Mucosa of descending colon (tissue), 3 donors: Measurements from ENCODE around the gene N4BP2L1. TPM values are rescaled to one million over a fixed set of nuclear protein-coding genes. Genes with fewer than 3 reads are reported as not detected.

Experiments used
- ATAC-seq: fragments of 200-7000 bp; cut with Tn5 transposase; one replicate; pipeline ENCODE4 v1.9.1; 2020; ENCODE audit warnings: mild to moderate bottlenecking, moderate library complexity
- DNase-seq, 3 donors: peaks; one replicate each; pipeline ENCODE4 v3.0.0-alpha.2; 2020
- H3K36me3 ChIP-seq: fragments of 200-600 bp; one replicate; pipeline ENCODE4 v1.8.0; 2021; ENCODE audit warnings: low read depth, mild to moderate bottlenecking
- H3K4me1 ChIP-seq: fragments of 200-600 bp; one replicate; pipeline ENCODE4 v1.8.0; 2021; ENCODE audit warnings: low read depth, mild to moderate bottlenecking
- H3K4me3 ChIP-seq: fragments of 200-600 bp; one replicate; pipeline ENCODE4 v1.8.0; 2021; ENCODE audit warnings: mild to moderate bottlenecking
- H3K9me3 ChIP-seq: fragments of 200-600 bp; one replicate; pipeline ENCODE4 v1.8.0; 2021; ENCODE audit warnings: mild to moderate bottlenecking
- intact Hi-C, 2 donors: fragments of 100-400 bp; cut with DNase I in 1 of 2; cut with micrococcal nuclease in 1 of 2; formaldehyde crosslinking; loops; one replicate each; pipeline versions ENCODE4 v1.11.0 to v1.11.1; 2022; cut with DNase I, micrococcal nuclease
- total RNA-seq, 3 donors: library from RNA; stranded (reverse); fragmentation: NEBNext Ultra II Directional in 2 of 3; extraction: Animal tissue kit (Norgen Biotek cat#: 25700) in 2 of 3; gene quantifications; one replicate each; pipeline versions ENCODE4 v1.2.1 to v1.2.4, GENCODE V29; 2021 to 2023
- TF ChIP-seq, protein P1 (sequence below): fragments of 200-600 bp; IDR thresholded peaks from one replicate; pipeline ENCODE4 v1.8.0; 2022; ENCODE audit warnings: antibody characterized with exemption, mild to moderate bottlenecking
- donor health status: DM: no; HTN: no; CAD: no; lungs with moderate emphysema.
- donor health status: DM: no; HTN: no; CAD: no.
- donor health status: DM: no; HTN: yes; CAD: no.

N4BP2L1 gene
- total RNA-seq, 3 donors from 2014 or later = 8.5 to 14.1 (median 11.6) TPM

DNA sequence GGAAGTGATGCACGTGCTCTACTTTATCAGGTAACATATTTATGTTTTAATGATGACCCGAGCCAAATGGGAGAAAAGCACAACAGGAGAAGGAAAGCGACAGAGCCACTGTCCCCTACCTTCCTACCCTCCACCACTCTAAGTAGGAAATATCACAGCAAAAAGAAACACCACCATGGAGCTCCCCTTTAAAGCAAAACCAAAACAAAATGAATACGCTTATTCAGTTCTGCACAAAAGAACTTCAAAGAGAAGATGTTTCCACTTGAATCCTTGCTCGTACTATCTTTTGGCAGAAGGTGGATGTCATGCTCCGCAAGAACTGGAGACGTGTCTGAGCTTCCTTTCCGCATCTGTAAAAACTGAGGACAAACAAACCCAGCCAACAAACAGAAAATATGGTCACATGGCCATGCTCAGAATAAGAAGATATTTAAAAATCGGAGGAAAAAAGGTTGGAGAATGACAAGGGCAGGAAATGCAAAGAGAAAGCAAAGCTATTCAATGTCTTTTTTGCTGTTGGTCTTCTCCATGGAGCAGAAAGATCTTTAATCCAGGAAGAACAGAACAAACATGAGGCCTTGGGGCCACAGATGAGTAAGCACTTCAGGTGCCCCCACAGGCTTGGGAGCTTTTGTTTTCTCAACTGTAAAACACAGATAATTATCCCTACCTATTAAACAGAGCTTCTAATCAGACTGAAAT is 19.5 kb downstream of the N4BP2L1 start:
- ATAC-seq = no peak
- TF ChIP-seq, protein P1, sequence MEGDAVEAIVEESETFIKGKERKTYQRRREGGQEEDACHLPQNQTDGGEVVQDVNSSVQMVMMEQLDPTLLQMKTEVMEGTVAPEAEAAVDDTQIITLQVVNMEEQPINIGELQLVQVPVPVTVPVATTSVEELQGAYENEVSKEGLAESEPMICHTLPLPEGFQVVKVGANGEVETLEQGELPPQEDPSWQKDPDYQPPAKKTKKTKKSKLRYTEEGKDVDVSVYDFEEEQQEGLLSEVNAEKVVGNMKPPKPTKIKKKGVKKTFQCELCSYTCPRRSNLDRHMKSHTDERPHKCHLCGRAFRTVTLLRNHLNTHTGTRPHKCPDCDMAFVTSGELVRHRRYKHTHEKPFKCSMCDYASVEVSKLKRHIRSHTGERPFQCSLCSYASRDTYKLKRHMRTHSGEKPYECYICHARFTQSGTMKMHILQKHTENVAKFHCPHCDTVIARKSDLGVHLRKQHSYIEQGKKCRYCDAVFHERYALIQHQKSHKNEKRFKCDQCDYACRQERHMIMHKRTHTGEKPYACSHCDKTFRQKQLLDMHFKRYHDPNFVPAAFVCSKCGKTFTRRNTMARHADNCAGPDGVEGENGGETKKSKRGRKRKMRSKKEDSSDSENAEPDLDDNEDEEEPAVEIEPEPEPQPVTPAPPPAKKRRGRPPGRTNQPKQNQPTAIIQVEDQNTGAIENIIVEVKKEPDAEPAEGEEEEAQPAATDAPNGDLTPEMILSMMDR = no peak
- no peaks in the 10 kb centered on the region for H3K9me3 ChIP-seq

DNA sequence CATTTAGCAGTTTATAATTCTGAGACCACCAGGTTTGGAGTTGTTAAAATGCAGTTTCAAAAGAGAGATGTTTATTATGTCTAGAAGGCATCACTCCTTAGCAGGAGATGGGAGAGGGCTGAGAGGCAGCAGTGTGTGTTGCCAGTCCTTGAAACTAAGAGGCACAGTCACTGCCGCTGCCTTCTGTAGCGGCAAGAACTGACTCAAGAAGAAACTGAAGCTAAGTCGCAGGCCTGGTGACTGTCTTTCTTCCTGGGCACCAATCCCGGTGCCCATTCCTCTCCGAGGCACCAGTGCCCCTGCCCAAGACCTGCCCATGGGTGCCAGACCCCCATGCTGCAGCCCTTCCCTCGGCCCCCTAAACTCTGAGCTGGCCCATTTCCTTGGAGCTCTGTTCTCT is 20.1 kb downstream of the N4BP2L1 start:
- DNase-seq (no peak), ATAC-seq (no peak)
- Histone ChIP-seq H3K36me3 (no peaks in the 10 kb centered on the region), H3K4me1 (no peaks in the 10 kb centered on the region), H3K9me3 (no peaks in the 10 kb centered on the region), H3K4me3 (no peak overlapping the region)
- intact Hi-C loops = no loop called here
- TF ChIP-seq, protein P1 = no peak

More for the DNA sequence above, 19.5 kb downstream of the N4BP2L1 start:
- no peak for DNase-seq
- no peak overlapping the region for H3K4me3 ChIP-seq
- H3K36me3 ChIP-seq = no peaks in the 10 kb centered on the region
- H3K4me1 ChIP-seq = no peaks in the 10 kb centered on the region
- intact Hi-C loops = no loop called here

DNA sequence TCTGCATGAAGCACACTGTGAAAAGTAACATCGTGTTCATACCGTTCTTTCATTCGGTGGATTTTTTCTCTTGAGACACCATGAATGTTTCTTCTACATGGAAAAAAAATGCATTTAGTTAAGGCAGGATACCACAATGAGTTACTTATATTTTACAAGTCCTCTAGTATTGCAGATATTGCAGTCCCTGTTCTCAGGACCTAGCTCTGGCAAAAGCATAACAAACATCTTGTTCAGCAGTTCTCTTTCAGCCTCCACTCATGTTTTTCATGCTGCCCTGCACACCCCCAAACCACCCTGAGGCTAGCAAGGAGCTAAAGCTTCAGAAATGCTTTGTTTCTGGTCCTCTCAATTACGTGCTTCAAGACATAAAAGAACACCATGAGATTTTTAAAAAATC is 24.8 kb downstream of the N4BP2L1 start:
- ATAC-seq = no peak
- TF ChIP-seq, protein P1 = no peak
- intact Hi-C loops = no loop called here
- no peaks in the 10 kb centered on the region for H3K4me1 ChIP-seq
- no peaks in the 10 kb centered on the region for H3K9me3 ChIP-seq
- H3K4me3 ChIP-seq = no peak overlapping the region
- DNase-seq = no peak
- no peaks in the 10 kb centered on the region for H3K36me3 ChIP-seq

DNA sequence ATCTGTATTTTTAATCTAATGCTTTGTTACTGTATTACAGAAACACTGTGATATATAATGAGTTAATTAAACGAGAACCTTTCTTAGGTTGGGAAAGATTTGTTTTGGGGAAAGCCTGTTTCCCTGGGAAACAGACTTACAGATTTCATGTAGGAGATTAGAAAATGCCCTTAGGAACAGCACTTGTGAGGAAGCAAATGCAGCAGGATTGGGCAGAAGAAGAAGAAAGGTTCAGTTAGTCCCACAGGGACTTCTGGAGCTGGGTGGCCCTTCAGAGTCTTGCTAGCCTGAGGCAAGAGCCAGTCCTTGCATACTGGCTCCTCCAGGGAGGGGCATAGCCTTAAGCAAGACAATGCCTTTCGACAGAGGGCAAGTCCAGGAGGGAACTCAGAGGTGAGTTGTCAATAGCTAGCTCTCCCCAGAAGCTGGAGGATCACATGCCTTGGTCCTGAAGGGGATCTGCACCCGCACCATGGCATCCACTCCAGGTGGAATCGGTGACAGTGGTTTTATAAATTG is 36.8 kb downstream of the N4BP2L1 start:
- TF ChIP-seq, protein P1 = no peak

DNA sequence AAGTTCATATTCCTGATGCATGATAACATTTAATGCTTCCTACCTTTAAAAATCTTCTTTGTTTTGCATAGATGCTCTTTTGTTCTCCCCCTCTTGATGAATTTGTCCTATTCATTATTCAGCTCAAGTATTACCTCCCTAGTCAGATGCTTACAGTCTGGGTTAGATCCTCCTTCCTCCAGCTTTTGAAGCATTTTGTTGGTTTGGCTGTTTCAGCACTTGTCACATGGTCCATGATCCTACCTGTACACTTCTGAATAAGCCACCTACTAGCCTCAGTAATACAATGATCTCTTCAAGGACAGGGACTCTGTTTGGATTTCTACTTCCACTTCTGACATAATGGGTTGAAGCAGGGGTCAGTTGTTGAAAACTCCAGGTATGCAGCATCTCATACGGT is 37.4 kb downstream of the N4BP2L1 start:
- Histone ChIP-seq H3K36me3 (no peaks in the 10 kb centered on the region), H3K4me1 (no peaks in the 10 kb centered on the region), H3K4me3 (no peak overlapping the region), H3K9me3 (no peaks in the 10 kb centered on the region)
- TF ChIP-seq, protein P1 = no peak
- DNase-seq (no peak), ATAC-seq (no peak)
- intact Hi-C loops = no loop called here

More for the DNA sequence above, 36.8 kb downstream of the N4BP2L1 start:
- Histone ChIP-seq H3K36me3 (no peaks in the 10 kb centered on the region), H3K4me3 (no peak overlapping the region), H3K4me1 (no peaks in the 10 kb centered on the region), H3K9me3 (no peaks in the 10 kb centered on the region)
- DNase-seq = no peak
- no peak for ATAC-seq
- intact Hi-C loops = no loop called here
